Bronchial epithelial cell (primary cell): ENCODE results near the gene MCM9. TPM values are rescaled to one million over a fixed set of nuclear protein-coding genes. Genes with fewer than 3 reads are reported as not detected.

Experiments
- DNase-seq: peaks from one replicate; pipeline ENCODE4 v3.0.0-alpha.2; 2010; ENCODE audit warnings: low read depth
- FAIRE-seq: peaks from 2 replicates; lab custom pipeline; 2011; peaks lifted over from hg19 to GRCh38; lab: Jason Lieb, UNC
- H3K27me3 ChIP-seq: 2 replicates; pipeline ENCODE4 v1.5.1; 2011; ENCODE audit warnings: low read length; ENCODE audit not compliant: control insufficient read depth, insufficient read depth
- H3K36me3 ChIP-seq: 2 replicates; pipeline ENCODE4 v1.5.1; 2011; ENCODE audit warnings: low read length; ENCODE audit not compliant: control insufficient read depth, insufficient read depth
- H3K4me3 ChIP-seq: 2 replicates; pipeline ENCODE4 v1.5.1; 2011; ENCODE audit warnings: mild to moderate bottlenecking, low read depth, low read length, control low read depth
- CTCF ChIP-seq: IDR thresholded peaks from 2 replicates; pipeline ENCODE4 v1.5.1; 2011; ENCODE audit warnings: mild to moderate bottlenecking, moderate library complexity, low read length, control low read depth, inconsistent platforms; ENCODE audit not compliant: insufficient read depth, severe bottlenecking
- total RNA-seq: library from RNA; depleted of rRNA; stranded (reverse); fragments of >200 nt; gene quantifications from 2 replicates; pipeline ENCODE4 v1.2.1, GENCODE V29; 2014

MCM9 gene
- total RNA-seq, 1 donor from 2014 or later: 9.7 TPM

- FAIRE-seq: peak; percentile 43
- Histone ChIP-seq H3K4me3 (no peak overlapping the region), H3K27me3 (no peaks in the 10 kb centered on the region), H3K36me3 (no peaks in the 10 kb centered on the region)
- no peak for DNase-seq
- TF ChIP-seq CTCF: no peak
These were observed 5.8 kb upstream of the MCM9 start for GRCh38 chr6:118940770-118941169.

GRCh38 chr6:118939683-118940082 lies 4.7 kb upstream of the MCM9 start:
- FAIRE-seq (no peak), DNase-seq (no peak)
- H3K4me3 ChIP-seq: no peak overlapping the region
- no peaks in the 10 kb centered on the region for H3K27me3 ChIP-seq
- no peak for TF ChIP-seq CTCF
- no peaks in the 10 kb centered on the region for H3K36me3 ChIP-seq

- DNase-seq (no peak), FAIRE-seq (no peak)
- no peaks in the 10 kb centered on the region for H3K27me3 ChIP-seq
- TF ChIP-seq CTCF: no peak
- no peak overlapping the region for H3K4me3 ChIP-seq
- H3K36me3 ChIP-seq: peaks cover 1% of the 10 kb centered on the region
These were observed 1.2 kb upstream of the MCM9 start for GRCh38 chr6:118935978-118936703.

GRCh38 chr6:118935331-118935668 lies 341 bp upstream of the MCM9 start:
- DNase-seq: no peak
- FAIRE-seq: no peak
- Histone ChIP-seq H3K27me3 (no peaks in the 10 kb centered on the region), H3K4me3 (peak overlapping the region; percentile 67), H3K36me3 (peaks cover 1% of the 10 kb centered on the region)
- TF ChIP-seq CTCF: no peak

- peaks cover 1% of the 10 kb centered on the region for H3K36me3 ChIP-seq
- DNase-seq (no peak), FAIRE-seq (no peak)
- TF ChIP-seq CTCF: no peak
- H3K27me3 ChIP-seq: no peaks in the 10 kb centered on the region
- peak overlapping the region; percentile 67 for H3K4me3 ChIP-seq
These were observed 1.0 kb downstream of the MCM9 start for GRCh38 chr6:118933855-118934460.
